GM12872 (cell line): Measurements from ENCODE around the gene CTH.

ENCODE experiments used
- TF ChIP-seq, protein P1 (sequence below): IDR thresholded peaks from 3 replicates; pipeline ENCODE4 v1.5.1; 2011; ENCODE audit warnings: low read depth, mild to moderate bottlenecking, low read length, moderate library complexity; ENCODE audit not compliant: insufficient read depth

Gene CTH

DNA sequence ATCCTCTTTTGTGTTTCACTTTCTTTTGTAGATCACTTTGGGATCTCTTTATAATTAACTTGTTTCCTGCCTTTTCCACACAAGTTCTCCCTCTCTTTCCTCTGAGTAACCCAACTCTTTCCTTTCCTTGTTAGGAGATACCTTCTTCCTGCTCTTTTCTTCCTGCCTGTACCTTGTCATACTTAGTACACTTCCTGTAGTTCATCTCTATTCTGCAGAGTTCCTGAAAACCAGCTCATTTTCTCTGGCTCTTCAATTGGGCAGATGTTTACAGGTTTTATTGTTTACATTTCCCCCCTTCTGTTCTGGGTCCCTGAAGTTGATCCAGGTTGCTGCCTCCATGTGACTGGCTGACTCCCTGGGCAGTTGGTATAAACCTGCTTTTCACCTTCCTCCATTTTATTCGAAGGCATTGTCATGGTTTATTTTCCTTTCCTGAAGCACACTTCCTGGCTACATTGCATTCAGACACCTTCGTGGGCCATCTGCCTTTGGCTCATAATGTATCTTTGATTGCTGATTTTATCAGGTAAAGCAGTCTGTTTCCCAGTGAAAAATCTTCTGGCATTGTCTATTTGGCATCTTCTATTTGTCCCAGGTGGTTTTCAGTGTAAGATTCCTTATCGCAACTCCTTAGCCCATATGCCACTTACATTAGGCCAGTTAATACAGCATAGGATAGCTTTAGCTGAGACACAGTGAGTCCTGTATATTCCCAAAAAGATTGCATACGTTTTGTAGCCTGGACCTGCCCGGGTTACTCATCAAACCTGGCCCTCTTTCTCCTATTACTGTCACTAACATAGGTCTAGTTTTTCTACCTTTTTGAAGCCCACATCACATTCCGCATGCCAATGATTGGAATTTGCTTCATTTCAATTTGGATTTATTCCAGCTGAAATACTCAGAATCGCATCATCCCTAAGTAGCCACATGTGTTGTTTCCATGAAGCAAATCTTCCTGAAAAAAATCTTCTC lies 15.4 kb downstream of the CTH start:
- TF ChIP-seq, protein P1, sequence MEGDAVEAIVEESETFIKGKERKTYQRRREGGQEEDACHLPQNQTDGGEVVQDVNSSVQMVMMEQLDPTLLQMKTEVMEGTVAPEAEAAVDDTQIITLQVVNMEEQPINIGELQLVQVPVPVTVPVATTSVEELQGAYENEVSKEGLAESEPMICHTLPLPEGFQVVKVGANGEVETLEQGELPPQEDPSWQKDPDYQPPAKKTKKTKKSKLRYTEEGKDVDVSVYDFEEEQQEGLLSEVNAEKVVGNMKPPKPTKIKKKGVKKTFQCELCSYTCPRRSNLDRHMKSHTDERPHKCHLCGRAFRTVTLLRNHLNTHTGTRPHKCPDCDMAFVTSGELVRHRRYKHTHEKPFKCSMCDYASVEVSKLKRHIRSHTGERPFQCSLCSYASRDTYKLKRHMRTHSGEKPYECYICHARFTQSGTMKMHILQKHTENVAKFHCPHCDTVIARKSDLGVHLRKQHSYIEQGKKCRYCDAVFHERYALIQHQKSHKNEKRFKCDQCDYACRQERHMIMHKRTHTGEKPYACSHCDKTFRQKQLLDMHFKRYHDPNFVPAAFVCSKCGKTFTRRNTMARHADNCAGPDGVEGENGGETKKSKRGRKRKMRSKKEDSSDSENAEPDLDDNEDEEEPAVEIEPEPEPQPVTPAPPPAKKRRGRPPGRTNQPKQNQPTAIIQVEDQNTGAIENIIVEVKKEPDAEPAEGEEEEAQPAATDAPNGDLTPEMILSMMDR, result no peak

DNA sequence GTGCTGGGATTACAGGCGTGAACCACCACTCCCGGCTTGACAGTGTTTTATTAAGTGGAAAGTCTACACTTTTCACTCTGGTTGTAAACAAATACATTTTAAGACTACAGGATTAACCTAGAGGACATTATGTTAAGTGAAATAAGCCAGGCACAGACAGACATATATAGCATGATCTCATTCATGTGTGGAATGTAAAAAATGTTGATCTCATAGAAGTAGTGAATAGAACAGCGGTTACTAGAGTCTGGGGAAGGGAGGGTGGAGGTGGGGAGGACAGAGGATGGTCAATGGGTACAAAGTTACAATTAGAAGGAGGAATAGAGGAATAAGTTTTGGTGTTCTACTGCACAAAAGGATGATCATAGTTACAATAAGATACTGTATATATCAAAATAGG lies 16.9 kb downstream of the CTH start:
- TF ChIP-seq, protein P1, result no peak

GRCh38 chr1:70429219-70429618 lies 18.2 kb downstream of the CTH start:
- TF ChIP-seq, protein P1, result no peak

GRCh38 chr1:70429757-70430156 lies 18.7 kb downstream of the CTH start:
- TF ChIP-seq, protein P1, result no peak

- TF ChIP-seq, protein P1, result no peak
Observed at GRCh38 chr1:70431317-70431716, 20.2 kb downstream of the CTH start.

DNA sequence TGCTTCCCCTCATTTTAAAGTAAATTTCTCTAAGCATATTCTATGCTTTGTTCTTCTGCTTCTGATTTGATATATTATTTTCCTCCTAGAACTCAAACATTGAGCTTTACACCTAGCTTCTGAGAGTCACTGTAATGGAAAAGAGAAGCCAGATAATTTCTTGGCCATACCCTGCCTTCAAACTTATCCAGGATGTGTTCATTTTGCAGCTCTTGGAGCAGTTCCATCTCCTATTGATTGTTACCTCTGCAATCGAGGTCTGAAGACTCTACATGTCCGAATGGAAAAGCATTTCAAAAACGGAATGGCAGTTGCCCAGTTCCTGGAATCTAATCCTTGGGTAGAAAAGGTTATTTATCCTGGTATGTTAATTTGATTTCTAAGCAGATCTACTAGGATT lies 20.8 kb downstream of the CTH start:
- TF ChIP-seq, protein P1, result no peak

DNA sequence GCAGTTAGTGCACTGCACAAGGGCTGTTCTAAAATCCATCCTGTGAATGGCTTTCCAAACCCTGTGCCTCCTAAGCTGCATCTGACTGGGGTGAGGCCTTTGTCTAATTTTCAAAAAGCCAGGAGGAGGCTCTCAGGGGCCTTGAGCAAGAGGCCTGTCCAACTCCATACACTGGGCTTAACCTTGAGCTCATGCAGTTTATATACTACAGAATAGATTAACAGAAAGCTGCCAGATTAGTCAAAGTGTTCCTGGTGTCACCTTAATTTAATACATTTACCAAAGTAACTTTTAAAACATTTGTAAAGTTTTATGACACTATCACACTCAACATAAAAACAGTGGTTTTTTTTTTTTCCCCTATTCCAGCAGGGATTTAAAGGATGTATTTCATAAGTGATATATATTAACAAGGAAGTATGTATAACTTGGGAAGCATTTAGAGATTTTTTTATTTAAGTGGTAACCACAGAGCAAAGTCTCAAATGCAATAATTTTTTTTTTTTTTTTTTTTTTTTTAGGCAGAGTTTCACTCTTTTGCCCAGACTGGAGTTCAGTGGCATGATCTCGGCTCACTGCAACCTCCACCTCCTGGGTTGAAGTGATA lies 23.3 kb downstream of the CTH start:
- TF ChIP-seq, protein P1, result no peak
